NCI-H2227 (cell line): ENCODE measurements around the gene SHISA3.

Experiments
- DNase-seq: peaks from one replicate; lab custom pipeline; 2025; ENCODE audit not compliant: unreplicated experiment; lab: John Stamatoyannopoulos, UW

SHISA3 gene

DNA sequence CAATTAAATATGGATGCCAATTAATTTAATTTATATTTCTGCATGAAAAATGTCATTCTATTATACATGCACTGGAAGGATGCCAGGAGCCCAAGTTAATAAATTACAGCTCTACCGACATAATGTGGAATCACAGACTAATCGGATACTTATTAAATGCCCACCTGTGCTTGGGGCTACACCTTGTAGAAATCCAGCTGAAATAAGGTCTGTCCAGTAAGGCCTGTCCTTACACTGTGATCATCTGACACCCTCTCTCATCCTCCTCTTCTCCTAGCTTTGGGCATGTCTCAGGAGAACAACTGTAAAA, 6.0 kb upstream of the SHISA3 start:
- no peak for DNase-seq

DNA sequence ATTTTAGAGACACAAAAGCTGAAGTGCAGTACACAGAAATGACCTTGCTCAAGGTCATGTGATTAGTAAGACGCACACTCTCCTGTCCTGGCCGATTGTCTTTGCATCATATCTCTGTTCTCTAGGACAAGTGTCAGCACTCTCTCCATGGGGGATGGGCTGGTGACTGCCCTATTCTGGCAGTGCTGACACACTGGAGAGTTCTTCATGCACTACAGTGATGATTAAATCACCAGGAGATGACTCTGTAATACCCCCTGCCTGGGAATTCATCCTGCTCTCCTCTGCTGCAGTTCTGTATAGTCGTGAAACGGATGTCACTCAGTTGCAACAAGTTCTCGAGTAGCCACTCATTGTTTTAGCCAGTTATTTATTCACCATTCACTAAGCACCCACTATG, 5.3 kb upstream of the SHISA3 start:
- peak; percentile 25 for DNase-seq

DNA sequence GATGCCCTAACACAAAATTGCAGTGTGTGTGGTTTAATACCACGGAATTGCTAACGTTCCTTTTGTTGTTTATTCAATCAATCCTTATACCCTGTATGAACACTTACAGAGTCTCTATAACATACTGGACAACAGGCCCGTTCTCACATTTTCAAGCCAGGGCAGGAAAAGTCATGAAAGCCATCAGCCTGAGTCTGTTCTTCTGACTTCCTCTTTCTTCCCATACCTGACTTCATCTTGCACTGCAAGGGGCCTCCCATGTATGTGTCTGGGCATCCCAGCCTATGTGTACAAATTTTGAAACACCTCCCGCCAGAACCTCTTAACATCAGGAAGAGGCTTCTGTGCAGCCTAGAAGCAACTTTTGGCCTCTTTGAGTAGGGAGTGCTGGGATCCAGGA, 4.9 kb upstream of the SHISA3 start:
- DNase-seq, result no peak

DNA sequence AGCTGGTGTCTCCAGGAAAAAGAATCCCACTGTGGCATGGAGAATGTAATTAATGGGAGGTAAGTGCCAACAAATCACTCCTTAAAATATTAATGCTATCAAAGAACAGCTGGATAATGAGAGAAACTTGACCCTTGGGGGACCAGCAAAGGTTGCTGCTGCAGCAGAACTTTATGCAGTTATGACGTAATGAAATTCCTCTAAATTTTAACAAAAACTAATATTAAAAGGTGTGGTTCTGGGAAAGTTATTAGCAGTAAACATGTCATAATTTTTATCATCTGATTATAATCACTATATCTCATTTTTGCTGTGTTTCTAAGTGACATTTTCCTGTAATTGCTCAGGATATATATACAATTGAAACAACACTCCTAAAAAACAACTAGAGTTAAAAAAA, 1.7 kb upstream of the SHISA3 start:
- DNase-seq, result no peak

DNA sequence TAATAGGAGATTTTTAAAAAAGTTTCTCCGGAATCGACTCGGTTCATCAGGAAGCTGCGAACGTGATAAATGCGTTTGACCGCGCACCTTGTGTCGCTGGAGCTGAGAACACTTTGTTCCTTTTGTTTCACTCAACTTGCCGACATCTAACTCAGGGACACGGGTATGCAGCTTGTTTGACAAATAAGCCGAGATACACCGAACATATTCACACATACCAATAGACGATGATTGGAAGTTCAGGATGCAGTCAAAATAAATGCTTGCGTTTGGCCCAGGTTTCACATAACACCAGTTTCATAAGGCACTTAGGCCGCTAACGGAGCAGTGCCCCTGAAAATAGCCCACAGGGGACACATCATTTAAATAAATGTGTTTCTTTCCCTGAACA, 932 bp upstream of the SHISA3 start:
- DNase-seq, result no peak

DNA sequence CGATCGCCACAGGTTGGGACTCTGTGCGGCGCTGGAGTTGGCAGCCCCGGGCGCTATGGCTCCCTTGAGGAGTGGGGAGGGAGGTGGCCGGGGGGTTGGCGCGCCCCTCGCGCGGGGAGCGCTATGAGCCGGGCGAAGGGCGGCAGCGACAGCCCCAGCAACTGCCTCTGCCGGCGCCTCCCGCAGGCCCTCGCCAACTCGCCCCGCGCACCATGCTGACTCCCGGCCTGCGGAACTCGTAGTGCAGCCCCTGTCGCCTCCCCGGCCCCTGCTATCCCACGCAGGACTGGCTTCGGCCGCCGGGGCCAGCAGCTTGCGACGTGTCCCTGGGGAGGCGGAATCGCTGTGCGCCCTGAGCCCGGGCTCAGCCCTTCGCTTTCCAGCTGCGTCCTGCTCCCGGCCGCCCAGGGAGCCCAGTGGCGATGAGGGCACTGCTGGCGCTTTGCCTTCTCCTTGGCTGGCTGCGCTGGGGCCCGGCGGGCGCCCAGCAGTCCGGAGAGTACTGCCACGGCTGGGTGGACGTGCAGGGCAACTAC, 415 bp downstream of the SHISA3 start:
- DNase-seq, result no peak

DNA sequence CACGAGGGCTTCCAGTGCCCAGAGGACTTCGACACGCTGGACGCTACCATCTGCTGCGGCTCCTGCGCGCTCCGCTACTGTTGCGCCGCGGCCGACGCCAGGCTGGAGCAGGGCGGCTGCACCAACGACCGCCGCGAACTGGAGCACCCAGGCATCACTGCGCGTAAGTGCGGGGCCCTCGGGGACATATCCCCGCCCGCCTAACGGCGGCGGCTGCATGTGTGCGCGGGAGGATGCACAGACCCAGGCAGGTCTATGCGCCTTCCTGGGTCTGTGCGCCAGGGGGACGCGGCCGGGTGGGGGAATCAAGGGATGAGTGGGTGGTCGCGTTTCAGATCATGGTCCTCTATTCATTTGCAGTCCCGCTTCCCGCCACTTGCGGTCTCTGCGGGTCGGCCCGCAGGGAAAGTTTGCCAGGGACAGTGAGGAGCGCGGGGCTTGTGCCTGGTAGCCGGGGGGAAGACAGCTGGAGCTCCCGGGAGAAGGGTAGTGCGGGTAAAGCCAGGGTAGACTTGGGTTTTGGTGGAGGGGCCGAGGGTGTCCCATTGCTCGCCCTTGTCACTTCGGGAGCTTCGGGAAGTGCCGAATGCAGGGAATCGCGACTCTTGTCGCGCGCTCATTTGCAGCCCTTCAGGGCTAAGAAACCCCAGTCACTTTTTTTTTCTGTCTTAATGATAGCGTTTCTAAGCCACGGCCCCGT, 1.0 kb downstream of the SHISA3 start:
- DNase-seq, result no peak

DNA sequence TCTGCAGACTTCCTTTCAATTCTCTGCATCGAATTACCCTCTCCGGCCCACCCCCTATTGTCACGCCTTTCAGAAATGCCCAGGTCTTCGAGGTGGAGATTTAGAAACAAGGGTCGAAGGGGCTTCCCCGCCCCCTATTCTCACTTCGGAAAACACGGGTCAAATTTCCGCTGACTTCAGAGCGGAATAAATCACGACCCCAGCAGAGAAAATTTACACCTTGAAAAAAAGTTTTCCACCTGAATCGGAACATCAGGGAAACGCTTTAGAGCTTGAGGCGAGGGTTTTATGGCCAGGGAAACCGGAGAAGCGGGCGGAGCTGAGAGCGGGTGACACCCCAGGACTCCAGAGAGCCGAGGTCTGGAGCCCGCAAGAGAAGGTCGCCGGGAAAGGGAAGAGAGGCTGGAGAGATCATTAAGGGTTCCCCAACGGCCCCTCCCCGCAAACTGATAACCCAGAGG, 1.6 kb downstream of the SHISA3 start:
- DNase-seq, result no peak

DNA sequence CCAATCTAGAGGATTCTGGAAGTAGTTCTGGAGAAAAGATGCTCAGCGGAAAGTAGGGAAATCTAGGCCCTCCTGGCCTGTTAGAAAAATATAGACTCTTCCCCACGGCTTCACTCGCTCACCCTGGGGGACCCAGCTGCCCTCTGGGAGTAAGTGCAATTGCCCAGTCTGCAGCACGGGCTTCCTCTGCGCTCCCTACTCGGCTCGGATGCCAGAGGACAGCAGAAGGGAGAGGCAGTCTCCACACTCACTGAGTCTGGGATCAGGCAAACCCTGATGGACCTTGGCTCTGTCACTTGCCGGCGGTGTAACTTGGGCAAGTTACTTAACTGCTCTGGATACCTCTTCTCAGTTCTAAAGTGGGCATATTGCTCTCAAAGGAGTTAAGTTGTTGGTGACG, 2.1 kb downstream of the SHISA3 start:
- no peak for DNase-seq

DNA sequence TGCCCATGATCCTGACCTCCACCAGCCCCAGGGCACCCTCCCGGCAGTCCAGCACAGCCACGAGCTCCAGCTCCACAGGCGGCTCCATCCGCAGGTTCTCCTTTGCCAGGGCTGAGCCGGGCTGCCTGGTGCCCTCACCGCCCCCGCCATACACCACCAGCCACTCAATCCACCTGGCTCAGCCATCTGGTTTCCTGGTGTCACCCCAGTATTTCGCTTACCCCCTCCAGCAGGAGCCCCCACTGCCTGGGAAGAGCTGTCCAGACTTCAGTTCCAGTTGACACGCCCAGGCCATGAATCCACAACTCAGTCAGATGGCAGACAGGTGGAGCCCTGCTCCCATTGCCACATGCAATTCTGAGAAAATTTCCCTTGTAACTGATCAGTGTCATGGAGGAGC, 3.9 kb downstream of the SHISA3 start:
- DNase-seq, result no peak

DNA sequence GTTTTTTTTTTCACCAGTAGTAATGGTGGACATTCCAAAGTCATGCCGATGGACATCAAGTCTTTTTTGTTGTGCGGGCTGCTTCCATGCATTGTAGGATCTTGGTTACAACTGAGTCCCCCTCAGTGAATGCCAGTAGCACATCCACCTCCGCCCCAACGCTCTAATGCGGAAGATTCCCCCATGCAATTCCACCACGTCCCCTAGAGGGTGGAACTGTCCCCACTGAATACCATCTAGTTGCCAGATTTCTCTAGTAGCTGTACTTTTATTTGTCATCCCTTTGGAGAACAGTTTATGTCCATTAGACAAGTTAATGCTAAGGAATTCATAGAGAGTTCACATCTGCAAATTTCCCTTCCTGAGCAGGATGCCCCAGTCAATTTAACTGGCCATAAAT, 6.7 kb downstream of the SHISA3 start:
- no peak for DNase-seq

DNA sequence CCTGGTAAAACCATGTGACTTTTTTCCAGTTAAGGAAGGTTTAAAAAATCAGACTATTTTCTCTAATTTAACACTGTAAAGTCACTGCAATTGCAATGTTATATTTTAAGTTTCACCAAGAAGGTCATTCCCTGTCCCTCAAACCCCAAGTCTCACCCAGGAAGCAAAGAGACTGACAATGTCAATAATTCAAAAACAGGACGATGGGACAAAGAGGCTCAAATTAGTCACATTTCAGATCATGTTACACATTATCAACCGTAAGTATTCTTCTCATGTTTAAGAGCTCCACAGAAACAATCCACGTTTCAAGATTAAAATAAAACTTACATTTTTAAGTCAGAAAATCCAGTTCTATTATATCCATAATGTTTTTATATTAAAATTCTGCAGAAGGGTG, 13.2 kb downstream of the SHISA3 start:
- no peak for DNase-seq

DNA sequence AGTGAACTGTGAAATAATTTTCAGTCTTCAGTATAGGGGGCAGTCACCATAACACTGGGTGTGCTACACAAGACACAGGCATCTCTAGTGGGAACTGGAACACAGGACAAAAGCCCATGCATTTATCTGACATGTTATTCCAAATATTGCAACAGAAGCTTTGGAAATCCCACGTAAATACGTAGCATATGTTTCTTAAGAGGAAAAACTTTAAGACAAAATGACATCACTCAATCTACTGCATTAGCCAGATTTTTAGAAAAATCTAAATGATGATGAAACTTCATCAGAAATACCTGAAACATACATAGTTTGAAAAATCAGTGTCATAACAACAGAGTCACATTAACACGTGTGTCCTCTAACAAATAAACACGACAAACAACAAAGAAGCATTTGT, 14.5 kb downstream of the SHISA3 start:
- no peak for DNase-seq

DNA sequence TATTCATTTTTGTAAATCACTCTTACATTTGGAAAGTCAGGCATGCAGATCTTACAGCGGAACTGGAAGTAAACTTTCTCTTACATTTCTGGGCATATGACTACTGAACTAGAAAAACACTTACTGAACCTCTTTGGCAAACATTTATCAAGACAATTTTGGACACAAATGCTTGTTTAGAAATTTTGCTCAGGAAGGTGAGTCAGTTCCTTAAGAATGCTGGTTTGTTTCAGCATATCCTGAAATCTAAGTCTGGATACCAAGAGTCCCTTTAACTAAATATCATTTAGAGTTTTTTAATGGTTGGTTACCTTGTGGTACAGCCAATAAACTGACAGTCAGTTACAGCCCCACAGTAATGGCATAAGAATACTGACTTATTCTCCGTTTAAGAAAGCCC, 15.0 kb downstream of the SHISA3 start:
- DNase-seq, result no peak

DNA sequence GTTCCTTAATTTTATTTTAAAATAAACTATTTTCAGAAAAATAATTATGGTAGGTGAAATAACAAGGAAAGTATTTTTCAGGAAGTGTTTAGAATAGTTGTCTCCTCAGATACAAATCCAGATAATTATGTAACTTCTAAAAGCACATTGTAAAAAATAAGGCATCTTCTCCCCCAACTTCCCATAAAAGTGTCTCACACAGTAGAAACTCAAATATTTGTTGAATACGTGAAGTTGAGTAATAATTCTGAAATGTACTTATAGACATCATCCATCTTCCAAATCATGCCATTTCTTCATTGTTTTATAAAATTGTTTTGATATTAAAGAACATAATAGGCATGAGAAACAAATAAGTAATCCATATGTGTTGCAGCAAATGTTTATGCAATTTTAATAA, 18.0 kb downstream of the SHISA3 start:
- no peak for DNase-seq

DNA sequence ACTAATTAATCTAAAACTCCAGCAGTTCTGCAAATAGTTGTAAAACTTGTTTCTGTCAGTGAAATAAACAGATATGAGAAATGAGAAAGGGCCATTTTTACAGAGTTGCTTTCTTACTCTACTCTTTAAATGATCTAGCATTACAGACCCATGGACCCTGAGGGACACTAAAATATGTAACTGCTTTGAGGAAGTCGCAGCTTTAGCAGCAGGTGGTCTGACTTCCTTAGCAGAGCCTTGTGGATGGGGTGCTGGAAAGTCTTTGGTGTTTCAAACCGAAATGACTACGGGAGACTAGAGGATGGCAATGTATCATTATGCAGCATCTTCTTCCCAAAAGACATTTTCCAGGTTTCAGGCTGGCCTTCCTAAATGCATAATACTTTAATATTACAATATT, 18.7 kb downstream of the SHISA3 start:
- no peak for DNase-seq

DNA sequence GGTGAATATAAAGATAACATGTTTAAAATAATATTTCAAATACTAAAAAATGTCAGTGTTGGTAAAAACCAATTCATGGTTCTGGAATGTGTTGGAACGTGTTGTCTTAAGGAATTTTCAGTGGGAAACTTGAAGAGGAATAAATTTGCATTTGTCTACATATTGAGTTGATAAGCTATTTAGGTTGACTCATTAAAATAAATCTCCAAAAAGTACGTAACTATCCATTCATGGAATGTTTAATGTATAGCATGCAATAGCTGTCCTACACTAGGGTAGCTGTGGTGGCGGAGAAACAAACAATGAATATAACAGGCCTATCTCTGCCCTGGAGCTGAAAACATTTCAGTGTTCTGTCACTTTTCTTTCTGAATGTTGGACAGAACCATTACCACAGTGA, 20.3 kb downstream of the SHISA3 start:
- no peak for DNase-seq

DNA sequence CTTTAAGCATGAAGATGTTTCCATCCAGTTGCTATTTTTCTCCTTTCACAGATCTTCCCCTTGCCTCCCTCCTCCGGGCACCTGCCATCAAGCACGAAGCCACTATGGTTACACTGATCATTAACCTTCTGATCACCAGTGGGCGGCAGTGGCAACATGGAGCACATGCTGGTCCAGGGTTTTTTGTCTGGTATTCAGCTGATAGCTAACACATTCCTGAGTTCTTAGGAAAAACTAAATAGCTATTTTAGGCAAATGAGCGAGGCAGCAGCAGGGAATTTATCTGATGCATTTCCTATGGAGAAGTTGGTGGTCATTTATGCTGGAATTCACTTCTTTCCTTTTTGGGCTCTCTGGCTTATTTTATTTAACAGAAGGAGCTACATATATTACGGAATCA, 22.9 kb downstream of the SHISA3 start:
- no peak for DNase-seq

DNA sequence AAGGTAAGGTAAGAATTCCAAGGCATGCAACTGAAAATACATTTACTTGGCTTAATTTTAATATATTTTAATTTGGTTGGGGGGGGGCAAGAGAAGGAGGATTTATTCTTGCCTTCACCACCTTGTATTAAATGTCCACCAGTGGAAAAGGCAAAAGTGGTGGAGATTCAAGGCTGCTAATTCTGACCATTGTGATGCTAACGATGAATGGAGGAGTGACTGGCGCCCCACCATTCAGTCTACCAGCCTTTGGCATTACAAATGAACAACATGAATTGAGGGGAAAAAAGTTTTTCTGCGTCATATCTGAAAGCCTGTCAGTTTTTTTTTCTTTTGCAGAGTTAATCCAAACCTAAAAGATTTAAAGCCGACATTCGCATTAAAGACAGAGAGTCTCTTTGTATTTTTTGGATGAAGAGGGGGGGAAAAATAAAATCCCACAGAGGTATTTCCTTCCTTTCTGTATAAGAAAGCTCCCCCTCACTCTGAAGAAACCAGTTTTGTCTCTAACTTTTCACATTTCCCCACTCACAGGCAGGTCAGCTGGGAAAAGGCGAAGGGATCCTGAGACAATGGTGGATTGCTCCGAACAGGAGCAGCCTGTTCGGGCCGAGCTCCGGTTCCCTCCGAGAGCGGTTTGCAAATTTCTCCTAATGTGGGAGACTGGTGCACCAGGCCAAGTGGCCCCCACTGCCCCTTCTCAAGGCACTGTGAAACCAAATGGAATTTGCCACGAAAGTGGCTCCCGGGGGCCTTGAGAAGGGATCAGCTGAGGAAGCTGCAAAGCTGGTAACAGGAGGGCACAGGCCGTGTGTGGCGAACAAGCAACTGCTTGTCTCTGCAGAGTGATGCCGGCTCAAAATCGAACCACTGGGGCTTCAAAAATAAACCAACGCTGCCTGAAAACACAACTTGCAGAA, 28.1 kb downstream of the SHISA3 start:
- no peak for DNase-seq

DNA sequence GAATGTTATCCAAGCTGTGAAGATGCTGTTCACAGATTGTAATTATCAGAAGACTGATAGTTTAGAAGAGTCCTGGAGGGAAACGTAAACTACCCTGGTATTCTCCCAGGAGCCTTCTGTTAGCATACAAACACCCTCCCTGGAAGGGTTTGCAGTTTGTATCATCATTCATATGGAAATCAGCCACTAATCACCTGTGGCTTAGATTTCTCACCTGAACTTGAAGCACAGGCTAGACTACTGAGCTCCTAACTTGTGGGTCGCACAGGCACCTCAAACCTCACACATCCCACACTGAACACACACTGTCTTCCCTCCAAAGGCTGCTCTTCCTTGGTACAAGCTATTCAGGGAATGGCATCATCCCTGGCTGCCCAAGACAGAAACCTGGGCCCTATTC, 30.7 kb downstream of the SHISA3 start:
- DNase-seq, result no peak

DNA sequence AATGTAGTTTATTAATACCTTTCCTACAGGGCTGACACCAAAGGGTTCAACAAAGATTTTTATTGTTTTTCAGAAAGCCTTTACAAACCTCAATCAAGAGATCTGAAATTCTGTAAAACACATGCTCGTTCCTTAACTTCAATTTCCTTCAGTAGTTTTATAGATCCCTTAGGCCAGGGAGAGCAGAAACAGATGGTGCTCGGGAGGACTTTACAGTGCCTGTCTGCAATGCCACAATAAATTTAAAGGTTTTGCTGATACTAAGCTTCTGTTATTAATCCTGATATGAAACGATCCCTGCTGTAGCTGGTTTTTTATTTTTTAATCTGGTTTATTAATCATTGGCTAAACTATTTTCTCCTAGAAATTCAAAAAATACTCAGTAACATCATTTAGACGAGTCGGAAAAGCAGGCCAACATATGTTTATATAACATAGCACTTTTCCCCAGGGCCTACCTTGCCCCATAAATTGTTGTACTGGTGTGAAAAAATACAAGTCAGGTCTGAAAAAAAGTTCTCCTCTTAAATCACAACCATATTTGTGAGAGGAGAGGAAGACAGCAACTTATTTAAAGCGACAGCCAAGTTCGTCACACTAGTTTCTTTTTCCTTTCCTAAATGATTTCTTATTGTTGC, 39.8 kb downstream of the SHISA3 start:
- no peak for DNase-seq

DNA sequence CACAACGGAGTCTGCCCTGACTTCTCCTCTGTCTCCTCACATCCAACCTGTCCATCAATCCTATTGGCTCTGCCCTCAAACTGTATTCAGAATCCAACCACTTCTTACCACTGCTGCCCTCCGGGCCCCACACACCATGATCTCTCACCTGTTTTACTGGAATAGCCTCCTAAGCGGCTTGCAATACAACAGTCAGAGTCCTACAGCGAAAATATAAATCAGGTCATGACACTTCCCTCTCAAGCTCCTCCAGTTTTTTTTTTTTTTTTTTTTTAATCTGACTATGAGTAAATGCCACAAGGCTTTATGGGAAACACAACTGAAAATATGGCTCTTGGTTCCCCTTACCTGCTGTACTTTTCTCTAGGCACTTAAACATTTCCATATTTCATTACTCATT, 42.8 kb downstream of the SHISA3 start:
- no peak for DNase-seq
